Testis (tissue), 3 donors: ENCODE results near the gene LYVE1. TPM values are rescaled to one million over a fixed set of nuclear protein-coding genes. Genes with fewer than 3 reads are reported as not detected.
A peak's percentile ranks its signal among the peaks of the same experiment; 100 is the strongest.

Experiments
- DNase-seq: peaks from one replicate; pipeline ENCODE4 v3.0.0-alpha.2; 2019
- H3K27ac ChIP-seq, 2 donors: fragments of 200-600 bp; sonication (generic); one replicate each; pipeline ENCODE4 v1.5.1; 2019
- H3K27me3 ChIP-seq: fragments of 200-600 bp; sonication (generic); one replicate; pipeline ENCODE4 v1.5.1; 2019
- H3K36me3 ChIP-seq: fragments of 200-600 bp; sonication (generic); one replicate; pipeline ENCODE4 v1.5.1; 2017; ENCODE audit warnings: low read depth; ENCODE audit errors: missing control alignments
- H3K4me1 ChIP-seq: fragments of 200-600 bp; sonication (generic); one replicate; pipeline ENCODE4 v1.5.1; 2019
- H3K4me3 ChIP-seq, 2 donors: fragments of 200-600 bp; sonication (generic); one replicate each; pipeline ENCODE4 v1.5.1; 2017 to 2019
- H3K9me3 ChIP-seq: fragments of 200-600 bp; sonication (generic); one replicate; pipeline ENCODE4 v1.5.1; 2017
- POLR2A ChIP-seq: fragments of 450-650 bp; IDR thresholded peaks from one replicate; pipeline ENCODE4 v1.6.1; 2017; ENCODE audit warnings: antibody characterized with exemption, mild to moderate bottlenecking, moderate library complexity
- WGBS, 2 donors: methylation state at CpG; one replicate each; pipeline ENCODE4 v1.1.5; 2018; 5-methylcytosine and 5-hydroxymethylcytosine counted together
- intact Hi-C: fragments of 100-400 bp; cut with DNase I; formaldehyde crosslinking; loops from one replicate; pipeline ENCODE4 v1.15.1; 2023; ENCODE audit warnings: low total_unique reads
- polyA plus RNA-seq: library from polyadenylated mRNA; stranded (reverse); fragments of 350-450 nt; fragmentation: Illumina TruSeq; extraction: RNeasy Lipid Tissue Mini Kit (QIAGEN cat#74804); gene quantifications from one replicate; pipeline ENCODE4 v1.2.3, GENCODE V29; 2014; ENCODE audit warnings: low read depth, low replicate concordance; ENCODE audit not compliant: insufficient read depth
- total RNA-seq, 2 donors: library from RNA; depleted of rRNA; stranded (reverse); fragments of >200 nt; gene quantifications; one replicate each; pipeline ENCODE4 v1.2.3, GENCODE V29; 2016
- TF ChIP-seq, protein P1 (sequence below), 3 experiments: fragments of 450-650 bp in 2 of 3; fragments of 200-600 bp in 1 of 3; sonication (generic) in 1 of 3; IDR thresholded peaks; one replicate each; pipeline ENCODE4 v1.5.1; 2016 to 2019; ENCODE audit warnings: antibody characterized with exemption in 3 of 3, mild to moderate bottlenecking in 2 of 3, moderate library complexity in 1 of 3

The LYVE1 gene
- total and polyA plus RNA-seq, 3 donors from 2014 or later = 4.6 to 24.1 (median 7.5) TPM

DNA sequence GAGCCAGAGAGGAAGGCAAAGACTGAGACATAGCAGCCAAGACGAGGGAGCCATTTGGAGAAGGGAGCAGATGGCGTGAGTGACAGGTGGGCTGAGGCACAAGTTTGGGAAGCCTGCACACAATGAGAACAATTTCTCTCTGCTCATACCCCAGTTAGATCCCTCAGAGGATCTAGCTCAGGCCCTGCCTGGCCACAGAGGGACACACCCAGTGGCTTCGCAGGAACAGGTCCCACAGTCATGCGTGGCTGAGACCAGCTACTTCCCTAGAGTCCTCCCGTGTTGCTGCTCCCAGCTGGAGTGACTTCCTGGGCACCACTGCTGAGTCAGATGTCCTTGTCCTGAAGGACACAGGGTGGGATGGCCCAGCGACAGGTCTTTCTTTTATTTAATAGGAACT, 33.4 kb upstream of the LYVE1 start:
- WGBS, 2 donors = 70 to 83% methylated on average over 4 to 6 of the region's 6 CpGs
- TF ChIP-seq POLR2A = no peak
- TF ChIP-seq, protein P1, sequence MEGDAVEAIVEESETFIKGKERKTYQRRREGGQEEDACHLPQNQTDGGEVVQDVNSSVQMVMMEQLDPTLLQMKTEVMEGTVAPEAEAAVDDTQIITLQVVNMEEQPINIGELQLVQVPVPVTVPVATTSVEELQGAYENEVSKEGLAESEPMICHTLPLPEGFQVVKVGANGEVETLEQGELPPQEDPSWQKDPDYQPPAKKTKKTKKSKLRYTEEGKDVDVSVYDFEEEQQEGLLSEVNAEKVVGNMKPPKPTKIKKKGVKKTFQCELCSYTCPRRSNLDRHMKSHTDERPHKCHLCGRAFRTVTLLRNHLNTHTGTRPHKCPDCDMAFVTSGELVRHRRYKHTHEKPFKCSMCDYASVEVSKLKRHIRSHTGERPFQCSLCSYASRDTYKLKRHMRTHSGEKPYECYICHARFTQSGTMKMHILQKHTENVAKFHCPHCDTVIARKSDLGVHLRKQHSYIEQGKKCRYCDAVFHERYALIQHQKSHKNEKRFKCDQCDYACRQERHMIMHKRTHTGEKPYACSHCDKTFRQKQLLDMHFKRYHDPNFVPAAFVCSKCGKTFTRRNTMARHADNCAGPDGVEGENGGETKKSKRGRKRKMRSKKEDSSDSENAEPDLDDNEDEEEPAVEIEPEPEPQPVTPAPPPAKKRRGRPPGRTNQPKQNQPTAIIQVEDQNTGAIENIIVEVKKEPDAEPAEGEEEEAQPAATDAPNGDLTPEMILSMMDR (IDR thresholded peaks at IDR 0.05) = no peak
- H3K27me3 ChIP-seq = no peaks in the 10 kb centered on the region
- no peaks in the 10 kb centered on the region for H3K9me3 ChIP-seq
- peaks cover 16% of the 10 kb centered on the region for H3K4me1 ChIP-seq
- DNase-seq = no peak
- H3K27ac ChIP-seq = peak overlapping the region in 1 of 2 donors; percentile 94
- no peaks in the 10 kb centered on the region for H3K36me3 ChIP-seq
- H3K4me3 ChIP-seq = no peak overlapping the region
- intact Hi-C loops = no loop called here

DNA sequence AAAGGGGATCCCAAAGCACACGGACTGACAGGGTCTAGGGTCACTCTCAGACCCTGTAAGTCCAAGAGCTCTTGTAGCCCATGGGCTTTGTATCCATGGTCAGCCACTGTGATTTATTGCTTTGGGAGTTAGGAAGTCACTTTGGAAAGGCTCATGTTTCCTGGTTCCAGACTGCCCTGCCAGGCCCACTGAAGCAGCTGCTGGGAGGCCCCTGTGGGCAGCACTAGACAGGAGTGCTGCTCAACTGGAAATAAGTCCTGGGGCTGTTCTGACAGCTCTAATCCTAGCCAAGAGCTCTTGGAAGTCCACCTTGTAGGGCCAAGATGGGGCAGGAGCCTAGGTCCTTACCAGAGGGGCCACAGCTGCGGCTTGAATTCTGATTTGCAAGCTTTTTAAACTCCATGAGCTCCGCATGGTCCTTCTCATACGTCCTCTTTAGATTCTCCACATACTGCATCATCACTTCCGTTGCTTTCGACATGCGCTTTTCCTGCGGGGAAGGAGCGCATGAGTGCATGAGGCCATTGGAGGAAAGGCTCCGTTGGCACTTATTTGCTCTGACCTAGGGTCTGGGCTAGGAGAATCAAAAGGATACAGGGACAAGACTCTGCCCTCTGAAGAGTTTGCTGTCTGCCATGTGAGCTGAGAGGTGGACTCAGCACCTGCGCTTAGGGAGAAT, 32.2 kb upstream of the LYVE1 start:
- H3K27ac ChIP-seq = no peak overlapping the region
- no peak overlapping the region for H3K4me3 ChIP-seq
- TF ChIP-seq POLR2A = no peak
- TF ChIP-seq, protein P1 (IDR thresholded peaks at IDR 0.05) = no peak
- H3K27me3 ChIP-seq = no peaks in the 10 kb centered on the region
- no peaks in the 10 kb centered on the region for H3K36me3 ChIP-seq
- no peaks in the 10 kb centered on the region for H3K9me3 ChIP-seq
- intact Hi-C loops = no loop called here
- WGBS, 2 donors = 91 to 93% methylated on average over 11 of the region's 11 CpGs
- H3K4me1 ChIP-seq = peaks cover 16% of the 10 kb centered on the region
- DNase-seq = no peak

- no peak for TF ChIP-seq POLR2A
- TF ChIP-seq, protein P1 (IDR thresholded peaks at IDR 0.05) = no peak
- WGBS, 2 donors = 81 to 83% methylated on average over 6 of the region's 6 CpGs
- Histone ChIP-seq H3K4me3 (no peak overlapping the region), H3K36me3 (no peaks in the 10 kb centered on the region), H3K9me3 (no peaks in the 10 kb centered on the region), H3K27ac (no peak overlapping the region), H3K4me1 (peaks cover 9% of the 10 kb centered on the region), H3K27me3 (no peaks in the 10 kb centered on the region)
- intact Hi-C loops = no loop called here
- DNase-seq = no peak
Observed at GRCh38 chr11:10599388-10600175, 31.1 kb upstream of the LYVE1 start.

DNA sequence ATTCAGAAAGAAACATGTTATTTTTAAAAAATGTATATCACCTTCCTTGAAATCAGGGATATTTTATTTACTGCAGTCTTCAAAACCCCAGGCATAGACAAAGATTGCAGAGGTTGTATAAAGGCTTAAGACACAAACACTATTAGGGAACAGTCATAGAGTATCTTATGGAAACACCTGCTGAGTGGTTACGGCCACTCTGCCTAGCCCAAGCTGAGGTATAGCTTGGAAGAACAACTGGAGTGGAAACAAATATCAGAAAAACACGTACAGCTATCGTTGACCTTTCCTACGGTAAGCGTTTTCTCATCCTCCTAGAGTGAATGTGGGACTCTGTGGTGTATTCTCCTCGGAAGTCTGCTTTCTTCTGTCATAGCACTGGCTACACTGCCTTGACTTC, 30.4 kb upstream of the LYVE1 start:
- no peaks in the 10 kb centered on the region for H3K9me3 ChIP-seq
- H3K4me3 ChIP-seq = no peak overlapping the region
- WGBS, 2 donors = 86 to 92% methylated on average over 6 of the region's 6 CpGs
- H3K27ac ChIP-seq = no peak overlapping the region
- H3K27me3 ChIP-seq = no peaks in the 10 kb centered on the region
- H3K36me3 ChIP-seq = no peaks in the 10 kb centered on the region
- intact Hi-C loops = no loop called here
- H3K4me1 ChIP-seq = peaks cover 3% of the 10 kb centered on the region
- no peak for DNase-seq
- TF ChIP-seq, protein P1 (IDR thresholded peaks at IDR 0.05) = no peak
- no peak for TF ChIP-seq POLR2A
